HFFc6 (cell line): Measurements from ENCODE around the gene FMN1. TPM values are rescaled to one million over a fixed set of nuclear protein-coding genes. Genes with fewer than 3 reads are reported as not detected.
A peak's percentile ranks its signal among the peaks of the same experiment; 100 is the strongest.

Source experiments
- DNase-seq: peaks from one replicate; pipeline ENCODE4 v3.0.0-alpha.2; 2018
- H3K27ac Mint-ChIP-seq: 2 replicates; pipeline ENCODE4 v1.8.0; 2020; ENCODE audit warnings: mild to moderate bottlenecking, mixed read lengths
- H3K27me3 Mint-ChIP-seq: 2 replicates; pipeline ENCODE4 v1.8.0; 2021; ENCODE audit warnings: mild to moderate bottlenecking, moderate library complexity, mixed read lengths; ENCODE audit not compliant: insufficient read depth
- H3K36me3 Mint-ChIP-seq: 2 replicates; pipeline ENCODE4 v1.8.0; 2021; ENCODE audit warnings: low read depth, mixed read lengths
- H3K4me1 Mint-ChIP-seq: 2 replicates; pipeline ENCODE4 v1.8.0; 2020; ENCODE audit warnings: low read depth, mixed read lengths
- H3K4me3 Mint-ChIP-seq: 2 replicates; pipeline ENCODE4 v1.8.0; 2020; ENCODE audit warnings: mild to moderate bottlenecking, moderate library complexity, mixed read lengths
- H3K9me3 Mint-ChIP-seq: 2 replicates; pipeline ENCODE4 v1.8.0; 2020; ENCODE audit warnings: mild to moderate bottlenecking, mixed read lengths
- CTCF ChIP-seq: fragments of 200-600 bp; sonication (generic); IDR thresholded peaks from 2 replicates; pipeline ENCODE4 v1.5.0; 2021; ENCODE audit warnings: antibody characterized with exemption, mild to moderate bottlenecking
- total RNA-seq, 6 experiments: library from RNA; stranded (reverse); fragmentation: NEBNext Ultra II Directional; extraction: Animal tissue kit (Norgen Biotek cat#: 25700); gene quantifications; 2 replicates in 1 of 6; 3 replicates in 5 of 6; pipeline ENCODE4 v1.2.3, GENCODE V29; 2021

FMN1 gene
- total RNA-seq, 6 experiments from 2014 or later, result 8.3 to 14.0 (median 12.6) TPM

GRCh38 chr15:33027306-33028035 lies 167.0 kb downstream of the FMN1 start:
- Mint-ChIP-seq H3K27ac (no peak overlapping the region), H3K4me3 (no peak overlapping the region), H3K36me3 (no peaks in the 10 kb centered on the region)

GRCh38 chr15:33026614-33027013 lies 167.9 kb downstream of the FMN1 start:
- Mint-ChIP-seq H3K27ac (no peak overlapping the region), H3K27me3 (no peaks in the 10 kb centered on the region), H3K36me3 (no peaks in the 10 kb centered on the region), H3K4me3 (no peak overlapping the region), H3K9me3 (no peaks in the 10 kb centered on the region), H3K4me1 (peaks cover 80% of the 10 kb centered on the region)
- no peak for TF ChIP-seq CTCF
- no peak for DNase-seq

More at GRCh38 chr15:33027306-33028035, 167.0 kb downstream of the FMN1 start:
- Mint-ChIP-seq H3K27me3 (no peaks in the 10 kb centered on the region), H3K4me1 (peaks cover 80% of the 10 kb centered on the region), H3K9me3 (no peaks in the 10 kb centered on the region)
- TF ChIP-seq CTCF, result no peak
- DNase-seq, result no peak

GRCh38 chr15:33022629-33023028 lies 171.9 kb downstream of the FMN1 start:
- DNase-seq, result peak; percentile 62
- H3K4me3 Mint-ChIP-seq, result peak overlapping the region; percentile 63
- no peaks in the 10 kb centered on the region for H3K27me3 Mint-ChIP-seq

GRCh38 chr15:33021806-33022389 lies 172.6 kb downstream of the FMN1 start:
- TF ChIP-seq CTCF, result peak; percentile 87
- Mint-ChIP-seq H3K4me1 (peaks cover 42% of the 10 kb centered on the region), H3K36me3 (peaks cover 11% of the 10 kb centered on the region), H3K4me3 (no peak overlapping the region; the same call in 1 of the 2 replicates), H3K27ac (peak overlapping the region; percentile 75), H3K9me3 (no peaks in the 10 kb centered on the region), H3K27me3 (no peaks in the 10 kb centered on the region)
- peak; percentile 61 for DNase-seq

More at GRCh38 chr15:33022629-33023028, 171.9 kb downstream of the FMN1 start:
- Mint-ChIP-seq H3K9me3 (no peaks in the 10 kb centered on the region), H3K36me3 (peaks cover 11% of the 10 kb centered on the region), H3K4me1 (peaks cover 46% of the 10 kb centered on the region), H3K27ac (peak overlapping the region; percentile 75)
- TF ChIP-seq CTCF, result no peak

GRCh38 chr15:33019354-33019981 lies 175.0 kb downstream of the FMN1 start:
- TF ChIP-seq CTCF, result no peak
- Mint-ChIP-seq H3K27me3 (no peaks in the 10 kb centered on the region), H3K4me3 (no peak overlapping the region), H3K4me1 (peaks cover 35% of the 10 kb centered on the region), H3K9me3 (no peaks in the 10 kb centered on the region), H3K27ac (no peak overlapping the region), H3K36me3 (peaks cover 11% of the 10 kb centered on the region)
- DNase-seq, result no peak
